ENCODE data around the gene AKT2.

DNA sequence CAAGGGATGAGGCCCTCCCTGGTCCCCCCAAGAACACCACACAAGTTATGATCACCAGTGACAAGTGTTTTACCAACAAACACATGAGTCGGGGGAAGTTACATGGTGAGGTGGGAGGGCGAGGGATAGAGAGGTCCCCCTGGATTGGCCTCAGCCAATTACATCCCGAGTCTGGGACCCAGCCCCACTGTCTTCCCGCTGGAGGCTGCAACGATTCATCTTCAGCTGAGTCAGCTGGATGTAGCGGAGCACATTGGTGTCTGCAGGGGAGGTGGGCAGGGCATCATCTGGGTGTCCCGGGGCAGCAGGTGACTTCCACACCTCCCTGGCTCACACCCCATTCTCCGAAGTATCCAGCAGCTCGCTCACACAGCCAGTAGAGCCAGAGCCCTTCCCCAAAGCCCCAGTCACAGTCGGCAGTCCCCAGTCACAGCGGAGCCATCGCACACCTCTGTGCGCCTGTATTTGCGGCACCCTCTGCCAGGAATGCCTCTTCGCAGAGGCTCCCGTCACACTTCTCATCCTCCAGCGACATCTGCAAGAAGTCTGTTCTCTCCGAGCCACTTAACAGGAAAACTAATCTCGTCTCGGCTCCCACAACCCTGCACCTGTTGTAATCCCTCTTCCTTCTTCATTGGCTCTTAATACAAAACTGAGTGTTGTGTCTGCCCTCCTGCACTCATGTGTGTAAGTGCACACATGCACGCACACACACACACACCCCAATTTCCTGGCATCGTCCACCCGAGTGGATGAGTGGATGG, 69.0 kb downstream of the AKT2 start:
- TF ChIP-seq POLR2A (IDR thresholded peaks at IDR 0.05), result no peak
- TF ChIP-seq, protein P1, sequence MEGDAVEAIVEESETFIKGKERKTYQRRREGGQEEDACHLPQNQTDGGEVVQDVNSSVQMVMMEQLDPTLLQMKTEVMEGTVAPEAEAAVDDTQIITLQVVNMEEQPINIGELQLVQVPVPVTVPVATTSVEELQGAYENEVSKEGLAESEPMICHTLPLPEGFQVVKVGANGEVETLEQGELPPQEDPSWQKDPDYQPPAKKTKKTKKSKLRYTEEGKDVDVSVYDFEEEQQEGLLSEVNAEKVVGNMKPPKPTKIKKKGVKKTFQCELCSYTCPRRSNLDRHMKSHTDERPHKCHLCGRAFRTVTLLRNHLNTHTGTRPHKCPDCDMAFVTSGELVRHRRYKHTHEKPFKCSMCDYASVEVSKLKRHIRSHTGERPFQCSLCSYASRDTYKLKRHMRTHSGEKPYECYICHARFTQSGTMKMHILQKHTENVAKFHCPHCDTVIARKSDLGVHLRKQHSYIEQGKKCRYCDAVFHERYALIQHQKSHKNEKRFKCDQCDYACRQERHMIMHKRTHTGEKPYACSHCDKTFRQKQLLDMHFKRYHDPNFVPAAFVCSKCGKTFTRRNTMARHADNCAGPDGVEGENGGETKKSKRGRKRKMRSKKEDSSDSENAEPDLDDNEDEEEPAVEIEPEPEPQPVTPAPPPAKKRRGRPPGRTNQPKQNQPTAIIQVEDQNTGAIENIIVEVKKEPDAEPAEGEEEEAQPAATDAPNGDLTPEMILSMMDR (IDR thresholded peaks at IDR 0.05), result no peak

All from right lobe of liver (tissue), 4 donors.